VCaP (cell line): ENCODE measurements around the gene OR5L1.

Experiments
- H3K27ac ChIP-seq: fragments of 450-650 bp; 2 replicates; pipeline ENCODE4 v1.5.1; 2017
- TF ChIP-seq, protein P1 (sequence below): fragments of 450-650 bp; conservative IDR thresholded peaks from 2 replicates; pipeline ENCODE4 v1.5.1; 2017; ENCODE audit warnings: mild to moderate bottlenecking, moderate library complexity

Gene OR5L1

DNA sequence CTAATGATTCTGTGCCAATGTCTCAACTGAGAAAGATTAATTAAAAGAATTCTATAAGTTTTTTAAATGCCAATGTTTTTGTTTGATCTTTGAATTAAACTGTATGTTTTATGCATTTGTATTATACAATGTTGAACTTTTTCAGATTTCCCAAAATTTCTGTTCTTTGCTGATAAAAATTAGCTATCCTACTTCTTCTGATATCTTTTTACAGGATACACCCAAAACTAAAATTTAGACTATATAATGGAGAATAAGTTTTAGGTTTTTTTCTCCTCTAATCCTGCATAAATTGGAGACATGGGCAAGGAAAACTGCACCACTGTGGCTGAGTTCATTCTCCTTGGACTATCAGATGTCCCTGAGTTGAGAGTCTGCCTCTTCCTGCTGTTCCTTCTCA lies 15.8 kb downstream of the OR5L1 start, which contains the start of gene OR5L2:
OR5L2 (plus strand) TSS at position 301 of the 400 bp plus-strand sequence; CDS start at position 301, 0 bp downstream.
- TF ChIP-seq, protein P1, sequence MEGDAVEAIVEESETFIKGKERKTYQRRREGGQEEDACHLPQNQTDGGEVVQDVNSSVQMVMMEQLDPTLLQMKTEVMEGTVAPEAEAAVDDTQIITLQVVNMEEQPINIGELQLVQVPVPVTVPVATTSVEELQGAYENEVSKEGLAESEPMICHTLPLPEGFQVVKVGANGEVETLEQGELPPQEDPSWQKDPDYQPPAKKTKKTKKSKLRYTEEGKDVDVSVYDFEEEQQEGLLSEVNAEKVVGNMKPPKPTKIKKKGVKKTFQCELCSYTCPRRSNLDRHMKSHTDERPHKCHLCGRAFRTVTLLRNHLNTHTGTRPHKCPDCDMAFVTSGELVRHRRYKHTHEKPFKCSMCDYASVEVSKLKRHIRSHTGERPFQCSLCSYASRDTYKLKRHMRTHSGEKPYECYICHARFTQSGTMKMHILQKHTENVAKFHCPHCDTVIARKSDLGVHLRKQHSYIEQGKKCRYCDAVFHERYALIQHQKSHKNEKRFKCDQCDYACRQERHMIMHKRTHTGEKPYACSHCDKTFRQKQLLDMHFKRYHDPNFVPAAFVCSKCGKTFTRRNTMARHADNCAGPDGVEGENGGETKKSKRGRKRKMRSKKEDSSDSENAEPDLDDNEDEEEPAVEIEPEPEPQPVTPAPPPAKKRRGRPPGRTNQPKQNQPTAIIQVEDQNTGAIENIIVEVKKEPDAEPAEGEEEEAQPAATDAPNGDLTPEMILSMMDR: no peak
- no peak within 1 kb of the TSS for H3K27ac ChIP-seq

DNA sequence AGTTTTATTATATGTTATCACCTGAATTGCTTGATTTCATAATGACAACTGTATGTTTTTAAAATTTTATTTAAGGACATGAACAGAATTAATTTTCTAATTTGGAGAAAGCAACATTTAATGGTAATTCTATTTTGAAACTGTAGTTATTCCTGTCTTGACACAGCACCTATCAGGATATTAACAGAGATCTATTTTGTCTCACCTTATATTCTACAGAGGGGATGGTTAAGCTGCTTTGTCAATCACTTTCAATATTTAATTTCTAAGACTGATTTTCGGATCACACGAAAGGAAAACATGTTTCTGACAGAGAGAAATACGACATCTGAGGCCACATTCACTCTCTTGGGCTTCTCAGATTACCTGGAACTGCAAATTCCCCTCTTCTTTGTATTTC lies 27.3 kb downstream of the OR5L1 start, which contains the start of gene OR5D16:
OR5D16 (plus strand) TSS at position 301 of the 400 bp plus-strand sequence; CDS start at position 301, 0 bp downstream.
- TF ChIP-seq, protein P1: no peak
- H3K27ac ChIP-seq: no peak within 1 kb of the TSS

DNA sequence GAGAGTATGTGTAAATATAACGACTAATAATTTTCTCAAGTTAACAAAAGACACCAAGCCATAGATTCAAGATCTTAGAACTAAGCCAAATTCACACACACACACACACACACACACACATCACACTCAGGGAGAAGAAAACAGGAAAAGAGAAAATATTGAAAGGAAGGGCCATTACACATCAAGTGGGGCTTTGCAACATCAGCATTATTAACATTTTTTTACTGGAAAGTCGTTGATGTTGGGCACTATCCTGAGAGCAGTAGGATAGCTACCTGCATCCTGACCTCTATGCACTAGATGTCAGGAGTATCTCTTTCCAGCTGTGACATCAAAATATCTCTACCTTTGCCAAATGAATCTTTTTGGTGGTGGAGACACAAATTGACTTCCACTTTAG lies 36.3 kb downstream of the OR5L1 start:
- TF ChIP-seq, protein P1: no peak
- H3K27ac ChIP-seq: no peak overlapping the region

DNA sequence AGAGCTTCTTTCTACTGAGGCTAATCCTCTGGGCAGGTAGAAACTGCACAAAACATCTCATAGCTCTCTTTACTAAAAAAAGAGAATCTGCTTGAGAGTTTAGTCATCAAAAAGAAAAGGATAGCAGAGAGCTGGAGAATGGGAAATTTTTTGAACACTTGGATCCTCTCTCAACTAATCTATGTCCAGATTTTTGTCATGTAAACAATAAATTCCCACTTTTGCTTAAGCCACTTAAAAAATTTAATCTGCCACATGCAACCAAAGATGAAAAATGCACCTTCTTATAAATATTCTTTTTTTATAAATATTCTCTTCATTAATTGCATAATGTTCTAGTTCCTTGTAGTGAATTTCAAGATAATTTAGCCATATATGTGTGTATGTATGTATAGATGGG lies 37.9 kb downstream of the OR5L1 start:
- no peak overlapping the region for H3K27ac ChIP-seq
- TF ChIP-seq, protein P1: no peak

DNA sequence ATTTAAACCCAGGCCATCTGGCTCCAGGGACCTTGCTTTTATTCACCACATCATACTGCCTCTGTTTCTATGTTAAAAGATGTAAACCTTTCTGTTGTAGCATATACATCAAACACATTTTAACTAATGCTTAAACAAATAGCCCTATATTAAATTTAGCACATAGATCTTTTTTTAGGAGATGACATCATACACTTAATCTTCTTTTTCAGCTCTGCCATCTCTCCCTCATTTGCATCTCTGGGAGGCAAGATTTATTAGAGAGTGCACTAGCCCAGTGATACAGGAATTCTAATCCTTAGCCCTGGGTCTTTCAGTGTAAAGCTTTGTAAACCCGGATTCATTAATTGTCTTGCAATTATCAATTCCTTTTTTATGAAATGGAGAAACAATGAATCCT lies 41.0 kb downstream of the OR5L1 start:
- TF ChIP-seq, protein P1: no peak
- no peak overlapping the region for H3K27ac ChIP-seq

DNA sequence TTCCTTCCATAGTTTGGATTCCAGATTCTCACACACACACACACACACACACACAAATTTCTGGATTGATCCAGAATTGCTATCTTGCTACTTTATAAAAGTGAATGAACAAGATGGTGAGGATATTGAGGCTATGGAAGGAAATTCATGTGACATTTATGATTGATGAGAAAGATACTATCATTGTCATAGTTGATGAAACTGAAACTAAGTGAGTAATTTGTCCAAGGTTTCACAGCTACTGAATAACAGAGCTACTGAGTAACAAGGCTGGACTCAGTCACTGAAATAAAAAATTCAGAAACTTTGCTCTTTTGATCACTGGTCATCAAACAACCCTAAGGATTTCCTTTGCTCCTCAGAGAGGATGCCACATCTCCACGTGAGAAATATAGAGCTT lies 43.5 kb downstream of the OR5L1 start:
- TF ChIP-seq, protein P1: no peak
- no peak overlapping the region for H3K27ac ChIP-seq
